Natural killer cell (primary cell): ENCODE data around the gene PDCD10. TPM values are rescaled to one million over a fixed set of nuclear protein-coding genes. Genes with fewer than 3 reads are reported as not detected.

ENCODE experiments used
- ATAC-seq, 3 donors: fragments of 150-1000 bp in 2 of 3; fragments of 200-7000 bp in 1 of 3; cut with Tn5 transposase; 1 replicate in 1 of 3; 2 replicates in 2 of 3; pipeline ENCODE4 v1.10.0; 2021; ENCODE audit warnings: mild to moderate bottlenecking in 2 of 3, moderate library complexity in 2 of 3
- DNase-seq, 2 donors: peaks; one replicate each; pipeline versions ENCODE4 v3.0.0 to v3.0.0-alpha.2; 2013 to 2021; ENCODE audit warnings: mixed read lengths in 1 of 2
- H3K27ac ChIP-seq: one replicate; pipeline ENCODE4 v1.5.1; 2013; ENCODE audit warnings: mild to moderate bottlenecking, low read length
- H3K27me3 ChIP-seq: one replicate; pipeline ENCODE4 v1.6.1; 2013; ENCODE audit warnings: low read length; ENCODE audit not compliant: control insufficient read depth, insufficient read depth
- H3K36me3 ChIP-seq: one replicate; pipeline ENCODE4 v1.6.1; 2013; ENCODE audit warnings: low read length; ENCODE audit not compliant: control insufficient read depth, insufficient read depth
- H3K4me1 ChIP-seq: one replicate; pipeline ENCODE4 v1.6.1; 2013; ENCODE audit warnings: low read length; ENCODE audit not compliant: control insufficient read depth, insufficient read depth
- H3K4me3 ChIP-seq: one replicate; pipeline ENCODE4 v1.5.1; 2013; ENCODE audit warnings: low read length
- H3K9me3 ChIP-seq: one replicate; pipeline ENCODE4 v1.6.1; 2013; ENCODE audit warnings: low read length; ENCODE audit not compliant: control insufficient read depth, insufficient read depth
- H3K27ac Mint-ChIP-seq, 2 donors: one replicate each; pipeline ENCODE4 v1.8.0; 2022; ENCODE audit warnings: mild to moderate bottlenecking in 2 of 2, mixed read lengths in 2 of 2, moderate library complexity in 1 of 2
- H3K27me3 Mint-ChIP-seq, 2 donors: one replicate each; pipeline ENCODE4 v1.8.0; 2022; ENCODE audit warnings: low read depth in 2 of 2, mixed read lengths in 2 of 2
- H3K36me3 Mint-ChIP-seq: one replicate; pipeline ENCODE4 v1.8.0; 2022; ENCODE audit warnings: mixed read lengths
- H3K4me1 Mint-ChIP-seq, 2 donors: one replicate each; pipeline ENCODE4 v1.8.0; 2022; ENCODE audit warnings: mixed read lengths in 2 of 2
- H3K4me3 Mint-ChIP-seq: one replicate; pipeline ENCODE4 v1.8.0; 2022; ENCODE audit warnings: mild to moderate bottlenecking, moderate library complexity, mixed read lengths
- H3K9me3 Mint-ChIP-seq, 2 donors: one replicate each; pipeline ENCODE4 v1.8.0; 2022; ENCODE audit warnings: mixed read lengths in 2 of 2
- WGBS: methylation state at CpG from one replicate; pipeline ENCODE4 v1.1.7; 2013; ENCODE audit warnings: missing lambda C conversion rate; ENCODE audit not compliant: insufficient coverage; 5-methylcytosine and 5-hydroxymethylcytosine counted together
- intact Hi-C: fragments of 100-400 bp; cut with micrococcal nuclease; formaldehyde crosslinking; loops from one replicate; pipeline ENCODE4 v1.14.2; 2022
- total RNA-seq, 4 donors: library from RNA; stranded (reverse); fragments of 120-200 nt in 1 of 4; gene quantifications; one replicate each; pipeline versions ENCODE4 v1.2.3 to v1.2.4, GENCODE V29; 2013 to 2022
- TF ChIP-seq, protein P1 (sequence below): fragments of 200-600 bp; IDR thresholded peaks from one replicate; pipeline ENCODE4 v1.8.0; 2022; ENCODE audit warnings: antibody characterized with exemption

PDCD10 gene
- total RNA-seq, 3 donors from 2014 or later (not counting 1 experiment from before 2014, with no cell fraction given): 50.6 to 58.3 (median 50.8) TPM

GRCh38 chr3:167714871-167715270 is 19.8 kb downstream of the PDCD10 start:
- Histone ChIP-seq H3K36me3 (peaks cover 34% of the 10 kb centered on the region), H3K27me3 (no peaks in the 10 kb centered on the region), H3K4me1 (no peaks in the 10 kb centered on the region), H3K4me3 (no peak overlapping the region), H3K9me3 (no peaks in the 10 kb centered on the region), H3K27ac (no peak overlapping the region)
- ATAC-seq: no peak
- DNase-seq: no peak
- H3K4me3 Mint-ChIP-seq: no peak overlapping the region
- intact Hi-C loops: no loop called here
- no CpG with 5 or more reads among the region's 1 CpG for WGBS
- TF ChIP-seq, protein P1, sequence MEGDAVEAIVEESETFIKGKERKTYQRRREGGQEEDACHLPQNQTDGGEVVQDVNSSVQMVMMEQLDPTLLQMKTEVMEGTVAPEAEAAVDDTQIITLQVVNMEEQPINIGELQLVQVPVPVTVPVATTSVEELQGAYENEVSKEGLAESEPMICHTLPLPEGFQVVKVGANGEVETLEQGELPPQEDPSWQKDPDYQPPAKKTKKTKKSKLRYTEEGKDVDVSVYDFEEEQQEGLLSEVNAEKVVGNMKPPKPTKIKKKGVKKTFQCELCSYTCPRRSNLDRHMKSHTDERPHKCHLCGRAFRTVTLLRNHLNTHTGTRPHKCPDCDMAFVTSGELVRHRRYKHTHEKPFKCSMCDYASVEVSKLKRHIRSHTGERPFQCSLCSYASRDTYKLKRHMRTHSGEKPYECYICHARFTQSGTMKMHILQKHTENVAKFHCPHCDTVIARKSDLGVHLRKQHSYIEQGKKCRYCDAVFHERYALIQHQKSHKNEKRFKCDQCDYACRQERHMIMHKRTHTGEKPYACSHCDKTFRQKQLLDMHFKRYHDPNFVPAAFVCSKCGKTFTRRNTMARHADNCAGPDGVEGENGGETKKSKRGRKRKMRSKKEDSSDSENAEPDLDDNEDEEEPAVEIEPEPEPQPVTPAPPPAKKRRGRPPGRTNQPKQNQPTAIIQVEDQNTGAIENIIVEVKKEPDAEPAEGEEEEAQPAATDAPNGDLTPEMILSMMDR: no peak
- H3K9me3 Mint-ChIP-seq: no peaks in the 10 kb centered on the region
- H3K27me3 Mint-ChIP-seq: no peaks in the 10 kb centered on the region
- peak overlapping the region; percentile 6 to 51 for H3K27ac Mint-ChIP-seq
- peaks cover 13% of the 10 kb centered on the region for H3K36me3 Mint-ChIP-seq
- H3K4me1 Mint-ChIP-seq: peaks cover 61 to 72% of the 10 kb centered on the region in 2 donors

GRCh38 chr3:167712445-167712844 is 22.2 kb downstream of the PDCD10 start:
- intact Hi-C loops: no loop called here
- Mint-ChIP-seq H3K27me3 (no peaks in the 10 kb centered on the region), H3K27ac (peak overlapping the region; percentile 4 to 35), H3K4me1 (peaks cover 71 to 86% of the 10 kb centered on the region in 2 donors), H3K4me3 (no peak overlapping the region), H3K36me3 (no peaks in the 10 kb centered on the region), H3K9me3 (no peaks in the 10 kb centered on the region)
- 90% methylated on average over 2 of the region's 3 CpGs for WGBS
- H3K4me3 ChIP-seq: no peak overlapping the region
- peaks cover 26% of the 10 kb centered on the region for H3K36me3 ChIP-seq
- ATAC-seq: no peak
- TF ChIP-seq, protein P1: no peak
- H3K27ac ChIP-seq: no peak overlapping the region
- H3K27me3 ChIP-seq: no peaks in the 10 kb centered on the region
- H3K9me3 ChIP-seq: no peaks in the 10 kb centered on the region
- DNase-seq: no peak
- H3K4me1 ChIP-seq: no peaks in the 10 kb centered on the region

- Histone ChIP-seq H3K9me3 (no peaks in the 10 kb centered on the region), H3K27me3 (no peaks in the 10 kb centered on the region), H3K4me3 (no peak overlapping the region), H3K27ac (no peak overlapping the region), H3K36me3 (peaks cover 22% of the 10 kb centered on the region), H3K4me1 (no peaks in the 10 kb centered on the region)
- H3K4me3 Mint-ChIP-seq: no peak overlapping the region
- ATAC-seq: no peak
- H3K27me3 Mint-ChIP-seq: no peaks in the 10 kb centered on the region
- DNase-seq: no peak
- intact Hi-C loops: no loop called here
- no peaks in the 10 kb centered on the region for H3K36me3 Mint-ChIP-seq
- WGBS: no CpG with 5 or more reads among the region's 1 CpG
- H3K4me1 Mint-ChIP-seq: peaks cover 79 to 87% of the 10 kb centered on the region in 2 donors
- H3K27ac Mint-ChIP-seq: peak overlapping the region; percentile 15 to 55
- no peaks in the 10 kb centered on the region for H3K9me3 Mint-ChIP-seq
- TF ChIP-seq, protein P1: no peak
Observed at GRCh38 chr3:167711439-167711838, 23.3 kb downstream of the PDCD10 start.

- H3K27ac ChIP-seq: no peak overlapping the region
- no peaks in the 10 kb centered on the region for H3K9me3 ChIP-seq
- peaks cover 26% of the 10 kb centered on the region for H3K36me3 ChIP-seq
- peak overlapping the region in 1 of 2 donors; percentile 55 for H3K27ac Mint-ChIP-seq
- no peaks in the 10 kb centered on the region for H3K4me1 ChIP-seq
- H3K9me3 Mint-ChIP-seq: no peaks in the 10 kb centered on the region
- peaks cover 82 to 90% of the 10 kb centered on the region in 2 donors for H3K4me1 Mint-ChIP-seq
- H3K27me3 Mint-ChIP-seq: no peaks in the 10 kb centered on the region
- no peak for DNase-seq
- TF ChIP-seq, protein P1: no peak
- no peak overlapping the region for H3K4me3 Mint-ChIP-seq
- no peak overlapping the region for H3K4me3 ChIP-seq
- no peaks in the 10 kb centered on the region for H3K27me3 ChIP-seq
- no peaks in the 10 kb centered on the region for H3K36me3 Mint-ChIP-seq
- ATAC-seq: no peak
- intact Hi-C loops: no loop called here
Observed at GRCh38 chr3:167710552-167710951, 24.1 kb downstream of the PDCD10 start.
